GM12865 (cell line): ENCODE measurements around the gene TNIP1.

ENCODE experiments used
- DNase-seq: peaks from one replicate; pipeline ENCODE4 v3.0.0; 2010; ENCODE audit warnings: low read depth
- H3K4me3 ChIP-seq: 2 replicates; pipeline ENCODE4 v1.5.1; 2011; ENCODE audit warnings: mild to moderate bottlenecking, low read depth, low read length, control low read depth
- TF ChIP-seq, protein P1 (sequence below): IDR thresholded peaks from 2 replicates; pipeline ENCODE4 v1.5.1; 2011; ENCODE audit warnings: low read length, control low read depth, low read depth, inconsistent platforms; ENCODE audit not compliant: insufficient read depth; ENCODE audit errors: missing control alignments

TNIP1 gene

DNA sequence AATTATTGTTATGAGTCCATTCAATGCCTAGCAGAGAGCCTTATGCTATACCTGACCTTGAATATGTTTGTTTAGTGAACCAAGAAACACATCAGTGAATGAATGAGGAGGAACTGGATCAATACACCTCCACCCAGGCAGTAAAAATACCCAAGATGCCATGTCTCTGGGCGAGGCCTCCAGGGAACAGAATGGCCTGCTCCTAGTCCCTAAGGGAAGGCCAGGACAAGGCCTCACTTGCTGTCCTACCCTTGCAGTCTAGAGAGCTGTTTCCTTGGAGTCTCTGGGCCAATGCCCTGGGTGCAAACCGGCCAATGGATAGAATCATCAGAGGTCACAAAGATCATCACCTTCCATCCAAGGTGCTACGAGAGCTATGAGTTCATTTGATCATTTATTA, 26.1 kb downstream of the TNIP1 start:
- DNase-seq: no peak
- TF ChIP-seq, protein P1, sequence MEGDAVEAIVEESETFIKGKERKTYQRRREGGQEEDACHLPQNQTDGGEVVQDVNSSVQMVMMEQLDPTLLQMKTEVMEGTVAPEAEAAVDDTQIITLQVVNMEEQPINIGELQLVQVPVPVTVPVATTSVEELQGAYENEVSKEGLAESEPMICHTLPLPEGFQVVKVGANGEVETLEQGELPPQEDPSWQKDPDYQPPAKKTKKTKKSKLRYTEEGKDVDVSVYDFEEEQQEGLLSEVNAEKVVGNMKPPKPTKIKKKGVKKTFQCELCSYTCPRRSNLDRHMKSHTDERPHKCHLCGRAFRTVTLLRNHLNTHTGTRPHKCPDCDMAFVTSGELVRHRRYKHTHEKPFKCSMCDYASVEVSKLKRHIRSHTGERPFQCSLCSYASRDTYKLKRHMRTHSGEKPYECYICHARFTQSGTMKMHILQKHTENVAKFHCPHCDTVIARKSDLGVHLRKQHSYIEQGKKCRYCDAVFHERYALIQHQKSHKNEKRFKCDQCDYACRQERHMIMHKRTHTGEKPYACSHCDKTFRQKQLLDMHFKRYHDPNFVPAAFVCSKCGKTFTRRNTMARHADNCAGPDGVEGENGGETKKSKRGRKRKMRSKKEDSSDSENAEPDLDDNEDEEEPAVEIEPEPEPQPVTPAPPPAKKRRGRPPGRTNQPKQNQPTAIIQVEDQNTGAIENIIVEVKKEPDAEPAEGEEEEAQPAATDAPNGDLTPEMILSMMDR: no peak

DNA sequence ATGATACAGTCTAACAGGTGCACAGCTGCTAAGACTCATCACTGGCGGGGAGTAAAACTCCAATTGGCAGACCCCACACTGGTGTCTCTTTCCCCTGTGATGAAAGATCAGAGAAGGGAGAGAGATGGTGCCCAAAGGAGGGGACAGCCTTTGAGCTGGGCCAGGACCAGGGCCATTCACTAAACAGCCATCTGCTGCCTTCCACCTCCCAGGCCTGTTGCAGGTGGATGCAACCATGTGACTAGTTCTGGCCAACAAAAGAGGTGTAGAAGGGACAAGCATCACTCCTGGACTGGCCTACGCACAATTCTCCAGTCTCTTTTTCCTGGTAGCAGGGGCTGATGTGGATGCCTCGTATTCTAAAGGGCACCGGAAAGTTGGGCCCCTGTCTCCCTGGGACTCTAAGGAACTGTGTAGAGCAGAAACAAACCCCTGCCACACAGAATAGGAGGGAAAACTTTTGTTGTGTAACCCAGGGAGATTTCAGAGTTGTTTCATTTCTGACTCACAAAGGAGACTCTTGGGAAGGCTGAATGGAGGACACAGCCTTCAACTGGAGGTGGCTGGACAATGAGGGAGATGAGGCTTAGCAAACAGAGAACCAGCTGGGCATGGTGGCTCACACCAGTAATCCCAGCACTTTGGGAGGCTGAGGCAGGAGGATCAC, 26.9 kb downstream of the TNIP1 start:
- no peak overlapping the region for H3K4me3 ChIP-seq
- TF ChIP-seq, protein P1: no peak
- DNase-seq: no peak

More for the DNA sequence above, 26.1 kb downstream of the TNIP1 start:
- no peak overlapping the region for H3K4me3 ChIP-seq

DNA sequence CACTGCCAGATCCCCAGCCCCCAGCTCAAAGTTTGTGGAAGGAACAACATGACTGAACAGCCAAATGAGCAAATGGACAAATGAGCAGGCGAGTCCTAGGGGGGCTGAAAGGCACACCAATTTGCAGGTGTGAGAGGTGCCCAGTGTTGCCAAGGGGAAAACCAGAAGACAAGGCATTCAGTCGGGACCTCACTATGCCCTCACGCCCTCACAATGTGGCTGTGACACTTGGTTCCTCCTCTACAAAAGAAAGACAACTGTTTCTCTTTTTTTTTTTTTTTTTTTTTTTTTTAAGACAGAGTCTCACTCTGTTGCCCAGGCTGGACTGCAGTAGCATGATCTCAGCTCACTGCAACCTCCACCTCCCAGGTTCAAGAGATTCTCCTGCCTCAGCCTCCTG, 28.0 kb downstream of the TNIP1 start:
- TF ChIP-seq, protein P1: no peak
- DNase-seq: no peak
- H3K4me3 ChIP-seq: no peak overlapping the region

DNA sequence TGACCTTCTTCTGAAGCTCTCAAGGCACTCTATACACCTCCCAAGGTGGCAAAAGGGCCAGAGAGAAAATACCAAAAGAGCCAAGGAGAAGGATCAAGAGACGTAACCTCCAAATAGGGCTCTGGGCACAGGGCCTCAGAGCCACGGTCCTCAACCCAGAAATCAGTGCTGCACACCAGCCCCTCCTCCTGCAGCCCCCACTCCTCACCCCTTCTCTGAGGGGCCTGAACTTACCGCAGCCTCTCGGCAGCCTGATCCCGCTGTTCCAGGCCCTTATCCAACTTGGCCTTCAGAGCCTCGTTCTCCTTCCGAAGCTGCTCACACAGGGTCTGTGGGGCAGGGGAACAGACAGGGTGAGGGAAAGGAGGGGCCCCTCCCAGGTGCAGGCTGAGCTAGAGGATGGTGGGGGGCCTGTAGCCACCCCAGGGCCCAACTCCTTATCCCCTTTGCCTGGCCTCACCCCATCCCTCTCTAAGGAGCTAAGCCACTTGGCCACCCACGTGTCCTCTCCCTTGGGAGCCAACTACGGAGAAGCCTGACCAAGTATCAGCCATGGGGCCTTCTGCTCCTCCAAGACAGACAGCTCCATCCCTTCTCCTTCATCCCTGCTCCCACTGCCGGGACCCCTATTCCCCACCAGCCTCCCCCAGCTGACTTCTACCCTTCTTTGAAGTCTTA, 28.8 kb downstream of the TNIP1 start:
- H3K4me3 ChIP-seq: no peak overlapping the region
- DNase-seq: no peak
- TF ChIP-seq, protein P1: no peak

DNA sequence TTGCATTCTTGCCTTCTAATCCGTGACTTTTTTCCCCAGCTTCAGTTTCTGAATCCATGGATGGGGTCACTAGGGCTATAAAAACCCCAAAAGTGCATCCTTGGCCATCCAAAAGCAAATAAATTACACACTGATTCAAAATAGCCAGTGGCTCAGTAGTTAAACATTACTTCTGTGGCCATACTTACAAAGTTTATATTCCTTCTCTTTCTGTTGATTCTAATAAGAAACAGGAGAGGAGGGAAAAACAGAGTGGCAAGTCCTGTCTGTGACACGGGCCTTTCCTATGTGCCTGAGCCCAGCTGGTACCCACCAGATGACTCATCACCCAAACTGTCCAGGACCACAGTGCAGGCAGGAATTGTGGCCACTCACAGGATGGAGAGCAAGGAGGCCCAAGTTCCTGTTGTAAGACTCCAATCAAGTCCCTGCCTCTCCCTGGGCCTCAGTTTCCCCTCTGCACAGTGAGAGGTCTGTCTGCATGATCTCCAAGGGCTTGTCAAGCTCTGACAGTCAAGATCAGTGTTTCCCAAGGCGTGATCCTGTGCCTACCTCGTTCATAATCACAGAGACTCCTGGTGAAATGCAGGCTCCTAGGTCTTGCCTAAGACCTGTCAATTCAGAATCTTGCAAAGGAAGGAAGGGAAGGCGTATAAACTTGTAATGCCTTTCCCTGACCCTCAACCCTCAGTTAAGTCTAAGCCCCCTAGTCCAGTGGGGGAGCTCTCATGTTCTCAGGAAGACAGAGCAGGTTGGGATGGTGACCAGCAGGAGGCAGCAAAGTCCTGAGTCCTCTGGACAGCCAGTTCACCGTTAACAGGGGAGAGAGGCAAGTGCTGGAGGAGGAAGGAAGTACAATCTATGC, 29.5 kb downstream of the TNIP1 start:
- TF ChIP-seq, protein P1: peak; percentile 87
- H3K4me3 ChIP-seq: no peak overlapping the region
- peak; percentile 89 for DNase-seq

DNA sequence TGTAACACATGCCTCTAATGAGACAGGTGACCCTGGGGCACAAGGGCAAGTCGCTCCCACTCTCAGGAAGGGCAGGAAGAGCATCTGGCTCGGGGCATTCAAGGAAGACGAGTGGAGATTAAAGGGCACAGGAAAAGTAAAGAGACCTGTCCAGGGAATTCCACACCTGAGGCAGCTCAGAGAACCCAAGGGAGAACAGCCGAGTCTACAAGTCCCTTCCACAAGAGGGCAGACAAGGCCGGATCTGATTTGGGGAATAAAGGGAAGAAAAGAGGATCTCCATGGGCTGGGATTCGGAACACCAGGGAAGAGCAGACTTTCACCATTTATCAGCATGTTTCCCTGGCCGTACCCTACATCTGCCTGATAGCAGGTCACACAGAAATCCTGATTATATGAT, 32.3 kb downstream of the TNIP1 start:
- TF ChIP-seq, protein P1: no peak
- DNase-seq: no peak

More for the DNA sequence above, 32.3 kb downstream of the TNIP1 start:
- no peak overlapping the region for H3K4me3 ChIP-seq
